GM18858 (cell line): ENCODE data around the gene PIAS1.
"Not testable (repeated sequence)": the region's sequence is repeated elsewhere in the genome, so short reads cannot be mapped to it uniquely, and the experiment has no call there.

ENCODE experiments used
- ATAC-seq: cut with Tn5 transposase; IDR thresholded peaks from one replicate; pipeline ENCODE4 v1.9.1; 2021; ENCODE audit not compliant: unreplicated experiment

The PIAS1 gene

GRCh38 chr15:68201153-68201878 is 147.2 kb downstream of the PIAS1 start:
- ATAC-seq: no peak

GRCh38 chr15:68201879-68202261 is 147.8 kb downstream of the PIAS1 start:
- ATAC-seq: no peak

GRCh38 chr15:68202994-68203393 is 148.9 kb downstream of the PIAS1 start:
- not testable (repeated sequence) for ATAC-seq

GRCh38 chr15:68203486-68203885 is 149.4 kb downstream of the PIAS1 start:
- ATAC-seq: no peak

- ATAC-seq: no peak
Observed at GRCh38 chr15:68203956-68204355, 149.8 kb downstream of the PIAS1 start.

- no peak for ATAC-seq
Observed at GRCh38 chr15:68204361-68204760, 150.2 kb downstream of the PIAS1 start.

- no peak for ATAC-seq
Observed at GRCh38 chr15:68204776-68205557, 150.9 kb downstream of the PIAS1 start, which contains the start of gene CALML4. CALML4 (minus strand) TSS chr15:68205332; CDS start chr15:68205247, 85 bp downstream.

GRCh38 chr15:68205558-68205944 is 151.4 kb downstream of the PIAS1 start:
- ATAC-seq: no peak

- no peak for ATAC-seq
Observed at GRCh38 chr15:68205954-68206539, 151.9 kb downstream of the PIAS1 start.

- no peak for ATAC-seq
Observed at GRCh38 chr15:68206711-68207151, 152.6 kb downstream of the PIAS1 start.

GRCh38 chr15:68207176-68207935 is 153.2 kb downstream of the PIAS1 start:
- no peak for ATAC-seq

- no peak for ATAC-seq
Observed at GRCh38 chr15:68208136-68208535, 154.0 kb downstream of the PIAS1 start.

GRCh38 chr15:68208636-68209240 is 154.6 kb downstream of the PIAS1 start:
- no peak for ATAC-seq

GRCh38 chr15:68209272-68209671 is 155.2 kb downstream of the PIAS1 start:
- ATAC-seq: no peak

GRCh38 chr15:68209735-68210408 is 155.8 kb downstream of the PIAS1 start:
- ATAC-seq: peak; percentile 51

GRCh38 chr15:68210409-68210756 is 156.3 kb downstream of the PIAS1 start:
- ATAC-seq: no peak

- no peak for ATAC-seq
Observed at GRCh38 chr15:68210821-68211655, 156.9 kb downstream of the PIAS1 start.

GRCh38 chr15:68211656-68212320 is 157.7 kb downstream of the PIAS1 start:
- no peak for ATAC-seq

- ATAC-seq: not testable (repeated sequence)
Observed at GRCh38 chr15:68213491-68213845, 159.4 kb downstream of the PIAS1 start.
